ENCODE measurements around the gene MALRD1. TPM values are rescaled to one million over a fixed set of nuclear protein-coding genes. Genes with fewer than 3 reads are reported as not detected.

Gene MALRD1
- total RNA-seq, 6 experiments from 2014 or later: 0.29 to 0.49 (median 0.34) TPM; not detected in 2

- H3K4me1 ChIP-seq: no peaks in the 10 kb centered on the region
- H3K27me3 ChIP-seq: no peaks in the 10 kb centered on the region
- TF ChIP-seq, protein P1, sequence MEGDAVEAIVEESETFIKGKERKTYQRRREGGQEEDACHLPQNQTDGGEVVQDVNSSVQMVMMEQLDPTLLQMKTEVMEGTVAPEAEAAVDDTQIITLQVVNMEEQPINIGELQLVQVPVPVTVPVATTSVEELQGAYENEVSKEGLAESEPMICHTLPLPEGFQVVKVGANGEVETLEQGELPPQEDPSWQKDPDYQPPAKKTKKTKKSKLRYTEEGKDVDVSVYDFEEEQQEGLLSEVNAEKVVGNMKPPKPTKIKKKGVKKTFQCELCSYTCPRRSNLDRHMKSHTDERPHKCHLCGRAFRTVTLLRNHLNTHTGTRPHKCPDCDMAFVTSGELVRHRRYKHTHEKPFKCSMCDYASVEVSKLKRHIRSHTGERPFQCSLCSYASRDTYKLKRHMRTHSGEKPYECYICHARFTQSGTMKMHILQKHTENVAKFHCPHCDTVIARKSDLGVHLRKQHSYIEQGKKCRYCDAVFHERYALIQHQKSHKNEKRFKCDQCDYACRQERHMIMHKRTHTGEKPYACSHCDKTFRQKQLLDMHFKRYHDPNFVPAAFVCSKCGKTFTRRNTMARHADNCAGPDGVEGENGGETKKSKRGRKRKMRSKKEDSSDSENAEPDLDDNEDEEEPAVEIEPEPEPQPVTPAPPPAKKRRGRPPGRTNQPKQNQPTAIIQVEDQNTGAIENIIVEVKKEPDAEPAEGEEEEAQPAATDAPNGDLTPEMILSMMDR (IDR thresholded peaks at IDR 0.05): no peak
- TF ChIP-seq POLR2A (IDR thresholded peaks at IDR 0.05): no peak
- no peak for DNase-seq
- no peak overlapping the region for H3K27ac ChIP-seq
- no peak overlapping the region for H3K4me3 ChIP-seq
- no peaks in the 10 kb centered on the region for H3K9me3 ChIP-seq
- no peak for ATAC-seq
- 0% methylated on average over 1 of the region's 1 CpG for WGBS (ENCODE audit: insufficient coverage, low coverage, low lambda C conversion rate, missing lambda C conversion rate)
- intact Hi-C loops (cut with DNase I): no loop called here
- H3K36me3 ChIP-seq: no peaks in the 10 kb centered on the region
These were observed 420.9 kb downstream of the MALRD1 start for GRCh38 chr10:19469521-19469920.

GRCh38 chr10:19479854-19480253 lies 431.3 kb downstream of the MALRD1 start:
- intact Hi-C loops (cut with DNase I): no loop called here
- TF ChIP-seq, protein P1 (IDR thresholded peaks at IDR 0.05): no peak
- TF ChIP-seq POLR2A (IDR thresholded peaks at IDR 0.05): no peak
- no peak overlapping the region for H3K4me3 ChIP-seq
- ATAC-seq (no peak), DNase-seq (no peak)
- no peaks in the 10 kb centered on the region for H3K9me3 ChIP-seq
- no peaks in the 10 kb centered on the region for H3K27me3 ChIP-seq
- H3K4me1 ChIP-seq: no peaks in the 10 kb centered on the region
- WGBS (ENCODE audit: insufficient coverage, low coverage, low lambda C conversion rate, missing lambda C conversion rate): 51% methylated on average over 4 of the region's 4 CpGs
- H3K36me3 ChIP-seq: no peaks in the 10 kb centered on the region
- H3K27ac ChIP-seq: no peak overlapping the region

GRCh38 chr10:19480353-19480752 lies 431.8 kb downstream of the MALRD1 start:
- intact Hi-C loops (cut with DNase I): no loop called here
- H3K36me3 ChIP-seq: no peaks in the 10 kb centered on the region
- no peak for DNase-seq
- TF ChIP-seq, protein P1 (IDR thresholded peaks at IDR 0.05): no peak
- no peak for TF ChIP-seq POLR2A (IDR thresholded peaks at IDR 0.05)
- no peak for ATAC-seq
- 42% methylated on average over 3 of the region's 3 CpGs for WGBS (ENCODE audit: insufficient coverage, low coverage, low lambda C conversion rate, missing lambda C conversion rate)
- no peaks in the 10 kb centered on the region for H3K4me1 ChIP-seq
- H3K27ac ChIP-seq: no peak overlapping the region
- H3K9me3 ChIP-seq: no peaks in the 10 kb centered on the region
- no peaks in the 10 kb centered on the region for H3K27me3 ChIP-seq
- H3K4me3 ChIP-seq: no peak overlapping the region

GRCh38 chr10:19483421-19483820 lies 434.8 kb downstream of the MALRD1 start:
- intact Hi-C loops (cut with DNase I): no loop called here
- H3K4me1 ChIP-seq: no peaks in the 10 kb centered on the region
- ATAC-seq (no peak), DNase-seq (no peak)
- 24% methylated on average over 2 of the region's 2 CpGs for WGBS (ENCODE audit: insufficient coverage, low coverage, low lambda C conversion rate, missing lambda C conversion rate)
- TF ChIP-seq POLR2A (IDR thresholded peaks at IDR 0.05): no peak
- TF ChIP-seq, protein P1 (IDR thresholded peaks at IDR 0.05): no peak
- no peak overlapping the region for H3K4me3 ChIP-seq
- no peaks in the 10 kb centered on the region for H3K27me3 ChIP-seq
- no peaks in the 10 kb centered on the region for H3K36me3 ChIP-seq
- no peak overlapping the region for H3K27ac ChIP-seq
- no peaks in the 10 kb centered on the region for H3K9me3 ChIP-seq

Data from right lobe of liver (tissue), 6 donors.